ENCODE measurements around the gene GP1BA. TPM values are rescaled to one million over a fixed set of nuclear protein-coding genes. Genes with fewer than 3 reads are reported as not detected.
"Not testable (repeated sequence)": the region's sequence is repeated elsewhere in the genome, so short reads cannot be mapped to it uniquely, and the experiment has no call there.

Gene GP1BA
- total RNA-seq, 1 donor from 2014 or later, result not detected

DNA sequence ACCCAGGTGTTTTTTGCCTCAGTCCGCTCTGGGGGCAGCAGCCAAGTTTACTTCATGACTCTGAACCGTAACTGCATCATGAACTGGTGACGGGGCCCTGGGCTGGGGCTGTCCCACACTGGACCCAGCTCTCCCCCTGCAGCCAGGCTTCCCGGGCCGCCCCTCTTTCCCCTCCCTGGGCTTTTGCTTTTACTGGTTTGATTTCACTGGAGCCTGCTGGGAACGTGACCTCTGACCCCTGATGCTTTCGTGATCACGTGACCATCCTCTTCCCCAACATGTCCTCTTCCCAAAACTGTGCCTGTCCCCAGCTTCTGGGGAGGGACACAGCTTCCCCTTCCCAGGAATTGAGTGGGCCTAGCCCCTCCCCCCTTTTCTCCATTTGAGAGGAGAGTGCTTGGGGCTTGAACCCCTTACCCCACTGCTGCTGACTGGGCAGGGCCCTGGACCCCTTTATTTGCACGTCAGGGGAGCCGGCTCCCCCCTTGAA lies 34.8 kb upstream of the GP1BA start:
- DNase-seq (ENCODE audit: low spot score), result no peak
- Mint-ChIP-seq H3K4me3 (ENCODE audit: low read depth) (no peak overlapping the region), H3K27ac (no peak overlapping the region), H3K4me1 (ENCODE audit: low read depth) (peaks cover 10% of the 10 kb centered on the region), H3K36me3 (ENCODE audit: low read depth) (peaks cover 25% of the 10 kb centered on the region), H3K9me3 (no peaks in the 10 kb centered on the region), H3K27me3 (ENCODE audit: low read depth) (peaks cover 2% of the 10 kb centered on the region)
- intact Hi-C loops (cut with micrococcal nuclease), result no loop called here

DNA sequence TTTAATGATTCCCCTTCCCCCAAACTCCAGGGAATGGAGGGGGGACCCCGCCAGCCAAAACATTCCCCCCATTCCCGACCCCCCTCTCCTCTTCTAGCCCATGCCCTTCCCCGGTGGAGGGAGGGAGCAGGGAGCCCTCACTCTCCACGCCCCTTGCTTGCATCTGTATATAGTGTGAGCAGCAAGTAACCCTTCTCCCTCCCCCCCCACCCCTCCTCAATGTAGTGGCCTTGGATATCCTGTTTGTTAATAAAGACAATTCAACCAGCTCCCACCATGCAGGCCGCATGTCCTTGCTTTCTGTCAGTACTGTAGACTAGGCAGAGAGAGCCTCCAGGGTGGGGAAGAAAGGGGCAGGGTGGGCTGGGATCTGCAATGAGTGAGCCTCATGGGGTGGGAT lies 34.3 kb upstream of the GP1BA start:
- no peaks in the 10 kb centered on the region for H3K9me3 Mint-ChIP-seq
- intact Hi-C loops (cut with micrococcal nuclease), result no loop called here
- no peak overlapping the region for H3K4me3 Mint-ChIP-seq (ENCODE audit: low read depth)
- H3K27ac Mint-ChIP-seq, result no peak overlapping the region
- peaks cover 16% of the 10 kb centered on the region for H3K4me1 Mint-ChIP-seq (ENCODE audit: low read depth)
- peaks cover 2% of the 10 kb centered on the region for H3K27me3 Mint-ChIP-seq (ENCODE audit: low read depth)
- no peak for DNase-seq (ENCODE audit: low spot score)
- H3K36me3 Mint-ChIP-seq (ENCODE audit: low read depth), result peaks cover 22% of the 10 kb centered on the region

DNA sequence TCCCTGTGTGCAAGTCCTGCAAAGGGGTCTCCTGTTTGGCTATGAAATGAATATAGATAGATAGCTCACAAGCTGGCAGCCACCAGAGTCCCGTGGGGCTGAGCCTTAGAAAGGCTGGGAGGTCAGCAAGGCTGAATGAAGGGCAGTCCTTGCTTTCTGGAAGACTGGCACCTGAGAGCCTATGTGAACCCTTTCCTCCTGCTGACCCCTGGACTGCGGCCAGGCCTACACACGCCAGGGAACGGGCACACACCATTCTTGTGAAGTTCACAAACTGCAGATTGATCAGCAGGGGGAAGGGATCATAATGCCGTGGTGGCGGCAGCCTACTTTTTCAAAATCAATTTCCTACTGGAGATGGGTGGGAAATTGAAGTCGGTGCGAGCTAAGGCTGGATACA lies 33.7 kb upstream of the GP1BA start:
- DNase-seq (ENCODE audit: low spot score), result no peak
- Mint-ChIP-seq H3K4me3 (ENCODE audit: low read depth) (peak overlapping the region; percentile 58), H3K27ac (no peak overlapping the region), H3K4me1 (ENCODE audit: low read depth) (peaks cover 21% of the 10 kb centered on the region), H3K27me3 (ENCODE audit: low read depth) (peaks cover 2% of the 10 kb centered on the region), H3K36me3 (ENCODE audit: low read depth) (peaks cover 22% of the 10 kb centered on the region), H3K9me3 (no peaks in the 10 kb centered on the region)
- intact Hi-C loops (cut with micrococcal nuclease), result no loop called here

DNA sequence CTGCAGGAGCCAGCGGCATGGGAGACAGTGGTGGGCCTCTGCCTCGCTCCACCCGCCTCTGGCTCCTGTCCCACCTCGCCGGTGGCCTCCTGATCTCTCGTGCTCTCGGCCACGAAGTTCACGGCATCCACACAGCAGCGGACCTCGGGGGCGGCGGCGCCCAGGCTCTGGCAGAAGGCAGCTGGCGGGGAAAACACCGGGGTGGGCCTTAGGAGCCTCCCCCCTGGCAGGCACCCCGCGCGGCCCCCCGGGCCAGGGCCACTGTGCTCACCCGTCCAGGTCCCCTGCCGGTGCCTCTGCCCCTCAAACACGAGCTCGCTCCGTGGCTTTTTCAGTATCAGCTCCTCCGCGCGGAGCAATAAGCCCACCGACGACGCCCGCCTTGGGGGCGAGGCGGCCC lies 33.1 kb upstream of the GP1BA start:
- intact Hi-C loops (cut with micrococcal nuclease), result no loop called here
- peaks cover 25% of the 10 kb centered on the region for H3K4me1 Mint-ChIP-seq (ENCODE audit: low read depth)

DNA sequence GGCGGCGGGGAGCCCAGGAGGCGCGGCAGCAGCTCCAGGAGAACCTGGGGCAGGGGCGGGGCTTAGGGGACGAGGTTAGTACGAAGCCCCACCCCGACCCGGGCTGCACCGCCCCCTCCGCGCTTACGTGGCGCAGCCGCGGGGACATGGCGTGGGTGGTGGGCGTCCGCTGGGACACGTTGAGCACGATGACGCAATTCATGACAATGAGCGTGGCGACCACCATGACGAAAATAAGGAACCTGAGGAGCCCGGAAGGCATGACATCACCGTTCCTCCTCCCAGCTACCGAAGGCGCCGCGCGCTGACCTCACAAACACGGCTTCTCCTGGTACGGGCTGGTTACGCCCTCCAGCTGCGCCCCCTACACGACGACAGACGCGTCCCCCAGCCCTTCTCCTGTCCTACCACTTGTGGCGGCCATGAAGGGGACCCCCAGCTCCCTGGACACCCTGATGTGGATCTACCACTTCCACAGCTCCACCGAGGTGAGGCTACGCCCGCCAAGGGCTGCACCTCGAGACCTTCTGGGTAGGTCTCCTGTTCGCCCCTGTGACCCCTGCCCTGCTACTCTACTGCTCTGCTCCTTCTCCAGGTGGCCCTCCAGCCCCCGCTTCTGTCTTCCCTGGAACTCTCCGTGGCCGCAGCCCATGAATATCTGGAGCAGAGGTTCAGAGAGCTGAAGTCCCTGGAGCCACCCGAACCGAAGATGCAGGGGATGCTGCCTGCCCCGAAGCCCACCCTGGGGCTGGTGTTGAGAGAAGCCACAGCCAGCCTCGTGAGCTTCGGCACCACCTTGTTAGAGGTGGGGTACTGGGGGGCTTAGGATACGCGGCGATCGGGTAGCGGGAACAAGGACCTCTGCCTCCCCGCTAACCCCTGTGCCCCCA lies 32.5 kb upstream of the GP1BA start, which contains the start of gene C17orf107:
TSS of gene C17orf107 (plus strand) at position 196 of the 890 bp plus-strand sequence. CDS start at position 423, 227 bp downstream.
- peak within 1 kb of the TSS; percentile 82 for H3K4me3 Mint-ChIP-seq (ENCODE audit: low read depth)
- peak within 1 kb of the TSS; percentile 87 for H3K27ac Mint-ChIP-seq

More for the DNA sequence above, 33.1 kb upstream of the GP1BA start:
- Mint-ChIP-seq H3K4me3 (ENCODE audit: low read depth) (peak overlapping the region; percentile 58), H3K27me3 (ENCODE audit: low read depth) (peaks cover 2% of the 10 kb centered on the region), H3K9me3 (no peaks in the 10 kb centered on the region), H3K36me3 (ENCODE audit: low read depth) (peaks cover 22% of the 10 kb centered on the region), H3K27ac (no peak overlapping the region)
- no peak for DNase-seq (ENCODE audit: low spot score)

DNA sequence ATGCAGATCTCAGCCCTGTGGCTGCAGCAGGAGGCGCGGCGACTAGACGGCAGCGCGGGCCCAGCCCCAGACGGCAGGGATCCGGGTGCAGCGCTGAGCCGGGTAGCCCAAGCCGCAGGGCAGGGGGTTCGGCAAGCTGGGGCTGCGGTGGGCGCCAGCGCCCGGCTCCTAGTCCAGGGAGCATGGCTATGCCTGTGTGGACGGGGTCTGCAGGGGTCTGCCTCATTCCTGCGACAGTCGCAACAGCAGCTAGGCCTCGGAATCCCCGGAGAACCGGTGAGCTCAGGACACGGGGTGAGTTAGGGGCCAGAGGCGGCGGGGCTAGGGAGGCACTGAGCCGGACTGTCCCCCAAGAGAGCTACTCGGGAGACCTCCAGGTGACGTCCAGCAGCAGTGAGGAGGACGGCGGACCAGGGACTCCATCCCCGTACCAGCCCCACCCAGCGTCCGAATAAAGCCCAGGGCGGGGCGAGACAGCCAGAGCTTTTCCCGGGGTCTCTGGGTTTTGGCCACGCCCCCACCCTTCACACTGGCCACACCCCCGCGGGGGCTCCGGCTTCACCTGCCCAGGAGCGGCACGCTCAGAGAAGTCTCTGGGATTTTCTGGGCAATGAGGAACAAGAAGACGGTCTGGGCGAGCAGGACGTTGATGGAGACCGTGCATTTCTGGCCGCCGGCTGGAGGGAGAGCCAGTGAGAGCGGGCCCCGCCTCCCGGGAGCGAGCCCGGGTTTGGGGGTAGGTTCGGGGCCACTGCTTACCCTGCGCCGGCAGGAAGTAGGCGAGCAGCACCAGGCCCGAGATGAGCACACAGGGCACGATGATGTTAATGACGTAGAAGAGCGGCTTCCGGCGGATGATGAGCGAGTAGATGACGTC lies 31.6 kb upstream of the GP1BA start:
- Mint-ChIP-seq H3K4me3 (ENCODE audit: low read depth) (peak overlapping the region; percentile 82), H3K36me3 (ENCODE audit: low read depth) (peaks cover 15% of the 10 kb centered on the region), H3K4me1 (ENCODE audit: low read depth) (peaks cover 25% of the 10 kb centered on the region), H3K27me3 (ENCODE audit: low read depth) (peaks cover 2% of the 10 kb centered on the region), H3K9me3 (no peaks in the 10 kb centered on the region), H3K27ac (peak overlapping the region; percentile 28)
- DNase-seq (ENCODE audit: low spot score), result peak; percentile 50
- intact Hi-C loops (cut with micrococcal nuclease), result loop anchor here (10.0 kb wide), 1 partner anchor 196 kb away; the partner anchor contains the start of gene PELP1

More for the DNA sequence above, 32.5 kb upstream of the GP1BA start, which contains the start of gene C17orf107:
- H3K27me3 Mint-ChIP-seq (ENCODE audit: low read depth), result peaks cover 2% of the 10 kb centered on the region
- H3K36me3 Mint-ChIP-seq (ENCODE audit: low read depth), result peaks cover 22% of the 10 kb centered on the region
- peak; percentile 79 for DNase-seq (ENCODE audit: low spot score)
- intact Hi-C loops (cut with micrococcal nuclease), result loop anchor here (10.0 kb wide), 1 partner anchor 195 kb away; the partner anchor contains the start of gene PELP1
- no peaks in the 10 kb centered on the region for H3K9me3 Mint-ChIP-seq
- H3K4me1 Mint-ChIP-seq (ENCODE audit: low read depth), result peaks cover 25% of the 10 kb centered on the region

DNA sequence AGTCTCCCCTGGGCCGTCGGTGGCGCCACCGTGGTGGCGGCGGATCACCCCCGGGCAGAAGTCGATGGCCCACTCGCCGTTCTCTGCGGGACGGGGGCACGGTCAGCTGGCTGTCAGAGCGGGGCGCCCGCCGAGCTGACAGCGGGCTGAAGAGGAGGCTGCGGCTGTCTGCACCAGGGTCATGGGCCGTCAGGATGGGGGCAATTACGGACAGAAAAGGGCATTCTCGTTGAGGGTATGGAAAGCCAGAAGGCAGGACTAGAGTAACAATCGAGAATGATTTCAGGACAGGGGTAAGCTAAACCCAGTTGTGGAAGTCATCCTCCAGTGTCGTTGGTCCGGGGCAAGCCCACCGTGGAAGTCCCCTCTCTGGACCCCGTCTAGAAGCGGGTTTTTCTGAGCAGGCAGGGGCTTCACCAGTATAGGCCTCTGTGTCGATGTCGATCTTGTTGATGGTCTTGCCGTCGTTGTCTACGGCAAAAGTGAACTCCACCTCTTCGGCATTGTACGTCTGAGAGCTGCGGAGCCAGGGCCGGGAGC lies 30.9 kb upstream of the GP1BA start:
- Mint-ChIP-seq H3K27ac (peak overlapping the region; percentile 28), H3K4me3 (ENCODE audit: low read depth) (peak overlapping the region; percentile 60), H3K9me3 (no peaks in the 10 kb centered on the region), H3K27me3 (ENCODE audit: low read depth) (peaks cover 2% of the 10 kb centered on the region), H3K4me1 (ENCODE audit: low read depth) (peaks cover 25% of the 10 kb centered on the region), H3K36me3 (ENCODE audit: low read depth) (peaks cover 8% of the 10 kb centered on the region)
- intact Hi-C loops (cut with micrococcal nuclease), result loop anchor here (10.0 kb wide), 1 partner anchor 196 kb away; the partner anchor contains the start of gene PELP1
- no peak for DNase-seq (ENCODE audit: low spot score)

DNA sequence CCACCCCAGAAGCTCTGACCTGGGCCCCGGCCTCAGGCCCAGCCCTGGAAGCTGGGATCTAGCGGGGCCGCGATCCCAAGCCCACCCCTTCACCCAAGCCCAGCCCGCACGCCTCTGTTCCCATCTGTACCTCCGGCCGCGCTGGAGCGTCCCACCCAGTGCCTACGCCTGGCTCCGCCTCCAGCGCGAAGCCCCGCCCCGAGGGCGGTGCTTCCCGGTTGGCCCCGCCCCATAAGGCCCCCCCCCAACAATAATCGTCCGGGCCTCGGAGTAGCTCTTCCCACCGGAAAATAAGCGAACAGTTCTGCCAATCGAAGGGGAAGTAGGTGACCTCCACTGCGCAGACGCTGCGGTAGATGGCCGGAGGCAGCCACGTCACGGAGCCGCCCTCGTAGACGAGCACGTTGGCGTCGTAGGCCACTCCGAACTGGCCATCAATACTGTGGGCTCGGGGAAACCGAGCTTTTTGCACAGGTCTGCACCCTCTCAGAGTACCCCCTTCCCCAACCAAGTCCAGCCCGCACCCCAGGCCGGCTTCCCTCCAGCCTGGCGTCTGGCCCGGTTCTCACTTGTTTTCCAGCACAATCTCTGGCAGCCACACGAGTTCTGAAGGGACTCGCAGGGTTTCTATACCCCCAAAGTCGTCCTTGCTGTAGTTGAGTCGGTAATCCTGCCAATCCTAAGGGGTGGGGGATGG lies 30.3 kb upstream of the GP1BA start:
- H3K9me3 Mint-ChIP-seq, result no peaks in the 10 kb centered on the region
- intact Hi-C loops (cut with micrococcal nuclease), result loop anchor here (10.0 kb wide), 1 partner anchor 197 kb away; the partner anchor contains the start of gene PELP1
- H3K27me3 Mint-ChIP-seq (ENCODE audit: low read depth), result peaks cover 2% of the 10 kb centered on the region
- peak overlapping the region; percentile 8 for H3K4me3 Mint-ChIP-seq (ENCODE audit: low read depth)
- H3K36me3 Mint-ChIP-seq (ENCODE audit: low read depth), result peaks cover 6% of the 10 kb centered on the region
- peaks cover 25% of the 10 kb centered on the region for H3K4me1 Mint-ChIP-seq (ENCODE audit: low read depth)
- H3K27ac Mint-ChIP-seq, result no peak overlapping the region
- DNase-seq (ENCODE audit: low spot score), result no peak

DNA sequence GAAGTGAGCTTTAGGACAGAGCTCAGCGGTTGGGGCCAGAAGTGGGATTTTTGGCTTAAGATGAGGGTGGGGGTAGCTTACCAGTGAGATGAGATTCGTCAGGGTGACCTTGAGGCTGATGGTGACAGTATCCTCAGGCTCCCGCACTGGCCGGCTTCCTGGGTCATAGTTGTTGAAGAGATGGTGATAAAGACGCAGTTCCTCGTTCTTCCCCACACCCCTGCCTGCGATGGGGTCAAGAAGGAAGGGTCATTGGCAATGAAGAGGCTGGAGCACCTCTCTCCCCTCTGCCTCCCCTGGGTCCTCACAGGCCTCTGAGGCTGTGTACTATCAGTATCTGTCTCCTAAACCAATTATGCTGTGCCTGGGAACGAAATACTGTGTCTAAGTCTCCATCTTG lies 29.5 kb upstream of the GP1BA start:
- H3K36me3 Mint-ChIP-seq (ENCODE audit: low read depth), result no peaks in the 10 kb centered on the region
- H3K27ac Mint-ChIP-seq, result peak overlapping the region; percentile 30
- peaks cover 2% of the 10 kb centered on the region for H3K27me3 Mint-ChIP-seq (ENCODE audit: low read depth)
- H3K4me1 Mint-ChIP-seq (ENCODE audit: low read depth), result peaks cover 25% of the 10 kb centered on the region
- no peak overlapping the region for H3K4me3 Mint-ChIP-seq (ENCODE audit: low read depth)
- DNase-seq (ENCODE audit: low spot score), result no peak
- intact Hi-C loops (cut with micrococcal nuclease), result loop anchor here (10.0 kb wide), 1 partner anchor 198 kb away; the partner anchor contains the start of gene PELP1
- H3K9me3 Mint-ChIP-seq, result no peaks in the 10 kb centered on the region

DNA sequence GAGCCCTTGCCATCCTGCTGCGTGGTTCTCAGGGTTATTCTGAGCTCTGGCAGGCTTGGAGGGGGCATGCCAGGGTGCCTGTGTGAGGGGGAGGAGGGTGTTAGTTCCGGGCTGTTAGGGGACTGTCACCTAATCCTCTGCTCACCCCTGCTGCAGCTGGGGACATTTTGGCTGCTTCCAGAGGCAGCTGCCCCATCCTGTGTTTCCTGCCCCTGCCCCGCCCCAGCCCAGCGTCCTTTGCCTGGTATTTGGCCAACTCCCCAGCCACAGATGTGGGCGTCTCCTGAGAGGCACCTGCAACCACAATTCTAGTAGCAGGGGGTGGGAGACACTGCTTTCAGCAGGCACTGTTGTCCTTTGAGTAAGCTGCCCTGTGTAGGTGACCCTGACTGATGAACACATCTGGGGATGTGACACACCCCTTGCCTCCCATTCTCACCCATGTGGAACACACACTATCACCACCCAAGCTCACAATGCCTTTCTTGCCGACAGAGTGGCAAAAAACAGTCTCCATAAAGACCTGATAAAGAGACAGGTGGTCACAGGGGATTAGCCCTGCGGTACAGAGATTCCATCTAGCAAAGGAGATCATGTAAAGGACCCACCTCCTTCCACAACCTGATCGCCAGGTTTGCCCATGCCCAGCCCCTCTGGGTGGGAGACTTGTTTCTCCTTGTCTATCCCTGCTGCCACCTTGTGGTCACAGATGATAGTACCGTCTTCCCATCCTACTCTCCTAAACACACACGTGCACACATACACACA lies 28.8 kb upstream of the GP1BA start, which contains the start of gene CHRNE:
TSS of gene CHRNE (minus strand) at position 48 of the 768 bp plus-strand sequence. CDS start at position 13, 35 bp downstream.
- Mint-ChIP-seq H3K36me3 (ENCODE audit: low read depth) (no peaks in the 10 kb centered on the region), H3K4me3 (ENCODE audit: low read depth) (peak within 1 kb of the TSS; percentile 19), H3K27me3 (ENCODE audit: low read depth) (peaks cover 2% of the 10 kb centered on the region), H3K4me1 (ENCODE audit: low read depth) (peaks cover 25% of the 10 kb centered on the region), H3K27ac (peak within 1 kb of the TSS; percentile 43), H3K9me3 (no peaks in the 10 kb centered on the region)
- peak; percentile 65 for DNase-seq (ENCODE audit: low spot score)
- intact Hi-C loops (cut with micrococcal nuclease), result loop anchor here (10.0 kb wide), 1 partner anchor 198 kb away; the partner anchor contains the start of gene PELP1

DNA sequence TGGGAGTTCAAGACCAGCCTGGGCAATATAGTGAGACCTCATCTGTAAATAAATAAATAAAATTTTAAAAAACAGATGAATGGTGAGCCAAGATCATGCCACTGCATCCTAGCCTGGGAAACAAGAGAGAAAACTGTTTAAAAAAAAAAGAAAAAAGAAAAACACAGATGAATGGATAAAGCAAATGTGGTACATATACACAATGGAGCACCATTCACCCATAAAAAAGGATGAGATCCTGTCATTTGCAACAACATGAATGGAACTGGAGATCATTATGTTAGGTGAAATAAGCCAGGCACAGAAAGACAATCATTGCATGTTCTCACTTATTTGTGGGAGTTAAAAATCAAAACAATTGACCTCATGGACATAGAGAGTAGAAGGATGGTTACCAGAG lies 25.4 kb upstream of the GP1BA start:
- H3K27me3 Mint-ChIP-seq (ENCODE audit: low read depth), result not testable (repeated sequence)

More for the DNA sequence above, 25.4 kb upstream of the GP1BA start:
- not testable (repeated sequence) for H3K27ac Mint-ChIP-seq; H3K36me3 Mint-ChIP-seq (ENCODE audit: low read depth); H3K4me3 Mint-ChIP-seq (ENCODE audit: low read depth); DNase-seq (ENCODE audit: low spot score); H3K9me3 Mint-ChIP-seq
- intact Hi-C loops (cut with micrococcal nuclease), result loop anchor here (10.0 kb wide), 1 partner anchor 202 kb away; the partner anchor contains the start of gene PELP1
- H3K4me1 Mint-ChIP-seq (ENCODE audit: low read depth), result peaks cover 17% of the 10 kb centered on the region
